HCT116 (cell line): Measurements from ENCODE around the gene CFAP221.

ENCODE experiments used
- CEBPB ChIP-seq: IDR thresholded peaks from 2 replicates; pipeline ENCODE4 v1.6.1; 2012; ENCODE audit warnings: low read depth
- EZH2phosphoT487 ChIP-seq: fragments of 200-600 bp; IDR thresholded peaks from 2 replicates; pipeline ENCODE4 v1.6.1; 2018; ENCODE audit warnings: antibody characterized with exemption, borderline replicate concordance
- FOSL1 ChIP-seq: IDR thresholded peaks from 2 replicates; pipeline ENCODE4 v1.6.1; 2012; ENCODE audit warnings: low read depth
- JUND ChIP-seq: IDR thresholded peaks from 2 replicates; pipeline ENCODE4 v1.6.1; 2012
- POLR2A ChIP-seq: IDR thresholded peaks from 2 replicates; pipeline ENCODE4 v1.7.0; 2011; ENCODE audit warnings: borderline replicate concordance; ENCODE audit not compliant: insufficient read depth, insufficient read length; ENCODE audit errors: extremely low read depth
- POLR2AphosphoS5 ChIP-seq: IDR thresholded peaks from 2 replicates; pipeline ENCODE4 v1.6.1; 2011; ENCODE audit warnings: mild to moderate bottlenecking, low read depth, low read length, moderate library complexity
- RAD21 ChIP-seq: IDR thresholded peaks from 2 replicates; pipeline ENCODE4 v1.6.1; 2012; ENCODE audit warnings: low read depth, mild to moderate bottlenecking
- TCF7L2 ChIP-seq: IDR thresholded peaks from 2 replicates; pipeline ENCODE4 v1.7.0; 2011; ENCODE audit warnings: borderline replicate concordance, inconsistent platforms; ENCODE audit not compliant: insufficient read depth, insufficient read length; ENCODE audit errors: extremely low read depth
- ZNF274 ChIP-seq: fragments of 200-500 bp; sonication (Bioruptor generic); IDR thresholded peaks from 2 replicates; pipeline ENCODE4 v1.6.1; 2014; ENCODE audit warnings: mild to moderate bottlenecking, low read depth, low read length, inconsistent platforms
- TF ChIP-seq, protein P1 (sequence below), 3 experiments: fragments of 200-600 bp in 1 of 3; sonication (generic) in 1 of 3; IDR thresholded peaks in 2 of 3; conservative IDR thresholded peaks in 1 of 3; 2 replicates each; pipeline ENCODE4 v1.5.1; 2012 to 2017; ENCODE audit warnings: low read depth in 2 of 3, low read length in 2 of 3, antibody characterized with exemption in 1 of 3, borderline replicate concordance in 1 of 3, control low read depth in 1 of 3, mild to moderate bottlenecking in 1 of 3, mixed read lengths in 1 of 3, mixed run types in 1 of 3, moderate library complexity in 1 of 3; ENCODE audit not compliant: insufficient read depth in 1 of 3
- TF ChIP-seq, protein P2 (sequence below): IDR thresholded peaks from 2 replicates; pipeline ENCODE4 v1.6.1; 2012; ENCODE audit warnings: low read depth

DNA sequence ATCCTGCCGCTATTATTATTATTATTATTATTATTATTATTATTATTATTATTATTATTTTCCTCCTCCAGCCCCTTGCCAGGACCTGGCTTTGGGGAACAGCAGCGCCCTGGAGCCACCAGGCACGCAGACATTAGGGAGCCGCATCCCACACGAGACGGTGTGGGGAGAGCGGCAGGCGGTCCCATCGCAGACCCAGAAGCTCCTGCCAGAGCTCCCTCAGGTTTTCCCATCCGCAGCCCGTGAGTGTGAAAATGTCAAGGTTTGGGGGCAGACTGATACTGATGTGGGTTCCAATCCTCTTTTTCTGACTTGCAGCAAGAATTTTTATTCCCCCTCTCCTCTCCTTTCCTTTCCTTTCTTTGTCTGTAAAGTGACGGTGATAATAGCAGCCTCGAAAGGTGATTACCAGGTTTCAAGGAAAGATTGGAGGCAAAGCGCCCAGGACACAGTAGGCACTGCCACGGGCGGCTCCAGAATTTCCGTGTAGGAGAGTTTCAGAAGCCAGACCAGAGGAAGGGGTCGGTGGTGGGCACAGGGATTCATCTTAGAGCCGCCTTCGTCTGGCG is 20.8 kb upstream of the CFAP221 start:
- TF ChIP-seq FOSL1 (no peak), JUND (no peak), POLR2AphosphoS5 (no peak), TCF7L2 (no peak), POLR2A (no peak), RAD21 (no peak), CEBPB (no peak), EZH2phosphoT487 (no peak), ZNF274 (no peak)
- TF ChIP-seq, protein P1, sequence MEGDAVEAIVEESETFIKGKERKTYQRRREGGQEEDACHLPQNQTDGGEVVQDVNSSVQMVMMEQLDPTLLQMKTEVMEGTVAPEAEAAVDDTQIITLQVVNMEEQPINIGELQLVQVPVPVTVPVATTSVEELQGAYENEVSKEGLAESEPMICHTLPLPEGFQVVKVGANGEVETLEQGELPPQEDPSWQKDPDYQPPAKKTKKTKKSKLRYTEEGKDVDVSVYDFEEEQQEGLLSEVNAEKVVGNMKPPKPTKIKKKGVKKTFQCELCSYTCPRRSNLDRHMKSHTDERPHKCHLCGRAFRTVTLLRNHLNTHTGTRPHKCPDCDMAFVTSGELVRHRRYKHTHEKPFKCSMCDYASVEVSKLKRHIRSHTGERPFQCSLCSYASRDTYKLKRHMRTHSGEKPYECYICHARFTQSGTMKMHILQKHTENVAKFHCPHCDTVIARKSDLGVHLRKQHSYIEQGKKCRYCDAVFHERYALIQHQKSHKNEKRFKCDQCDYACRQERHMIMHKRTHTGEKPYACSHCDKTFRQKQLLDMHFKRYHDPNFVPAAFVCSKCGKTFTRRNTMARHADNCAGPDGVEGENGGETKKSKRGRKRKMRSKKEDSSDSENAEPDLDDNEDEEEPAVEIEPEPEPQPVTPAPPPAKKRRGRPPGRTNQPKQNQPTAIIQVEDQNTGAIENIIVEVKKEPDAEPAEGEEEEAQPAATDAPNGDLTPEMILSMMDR (IDR thresholded peaks at IDR 0.05 in 2 of 3, conservative IDR thresholded peaks at IDR 0.05 in 1 of 3; ENCODE audit: borderline replicate concordance in 1 of 3, insufficient read depth in 1 of 3, low read depth in 2 of 3, low read length in 2 of 3), result no peak
- TF ChIP-seq, protein P2, sequence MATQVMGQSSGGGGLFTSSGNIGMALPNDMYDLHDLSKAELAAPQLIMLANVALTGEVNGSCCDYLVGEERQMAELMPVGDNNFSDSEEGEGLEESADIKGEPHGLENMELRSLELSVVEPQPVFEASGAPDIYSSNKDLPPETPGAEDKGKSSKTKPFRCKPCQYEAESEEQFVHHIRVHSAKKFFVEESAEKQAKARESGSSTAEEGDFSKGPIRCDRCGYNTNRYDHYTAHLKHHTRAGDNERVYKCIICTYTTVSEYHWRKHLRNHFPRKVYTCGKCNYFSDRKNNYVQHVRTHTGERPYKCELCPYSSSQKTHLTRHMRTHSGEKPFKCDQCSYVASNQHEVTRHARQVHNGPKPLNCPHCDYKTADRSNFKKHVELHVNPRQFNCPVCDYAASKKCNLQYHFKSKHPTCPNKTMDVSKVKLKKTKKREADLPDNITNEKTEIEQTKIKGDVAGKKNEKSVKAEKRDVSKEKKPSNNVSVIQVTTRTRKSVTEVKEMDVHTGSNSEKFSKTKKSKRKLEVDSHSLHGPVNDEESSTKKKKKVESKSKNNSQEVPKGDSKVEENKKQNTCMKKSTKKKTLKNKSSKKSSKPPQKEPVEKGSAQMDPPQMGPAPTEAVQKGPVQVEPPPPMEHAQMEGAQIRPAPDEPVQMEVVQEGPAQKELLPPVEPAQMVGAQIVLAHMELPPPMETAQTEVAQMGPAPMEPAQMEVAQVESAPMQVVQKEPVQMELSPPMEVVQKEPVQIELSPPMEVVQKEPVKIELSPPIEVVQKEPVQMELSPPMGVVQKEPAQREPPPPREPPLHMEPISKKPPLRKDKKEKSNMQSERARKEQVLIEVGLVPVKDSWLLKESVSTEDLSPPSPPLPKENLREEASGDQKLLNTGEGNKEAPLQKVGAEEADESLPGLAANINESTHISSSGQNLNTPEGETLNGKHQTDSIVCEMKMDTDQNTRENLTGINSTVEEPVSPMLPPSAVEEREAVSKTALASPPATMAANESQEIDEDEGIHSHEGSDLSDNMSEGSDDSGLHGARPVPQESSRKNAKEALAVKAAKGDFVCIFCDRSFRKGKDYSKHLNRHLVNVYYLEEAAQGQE, result no peak
